Panc1 (cell line): Measurements from ENCODE around the gene GTF3A. TPM values are rescaled to one million over a fixed set of nuclear protein-coding genes. Genes with fewer than 3 reads are reported as not detected.

Experiments
- ATAC-seq: fragments of 200-7000 bp; cut with Tn5 transposase; 2 replicates; pipeline ENCODE4 v1.9.1; 2020; ENCODE audit warnings: mild to moderate bottlenecking, moderate library complexity
- BruUV-seq: library from RNA; stranded (reverse); fragments of 400-500 nt; replicated peaks from 2 replicates; lab custom pipeline; 2021; lab: Mats Ljungman, UMichigan
- CTCF ChIA-PET: fragments of 300-600 bp; sonication (Branson Sonifier 250); formaldehyde crosslinking; loops from one replicate; lab custom pipeline; 2022; ENCODE audit warnings: antibody characterized with exemption; lab: Charles Lee
- POLR2A ChIA-PET: fragments of 300-600 bp; sonication (Branson Sonifier 250); formaldehyde crosslinking; loops from one replicate; lab custom pipeline; 2022; ENCODE audit warnings: antibody characterized with exemption; lab: Charles Lee
- DNase-seq: peaks from one replicate; pipeline ENCODE4 v3.0.0-alpha.2; 2010; ENCODE audit warnings: low read depth, low spot score
- H3K27ac ChIP-seq: 2 replicates; pipeline ENCODE4 v1.5.1; 2011; ENCODE audit warnings: mild to moderate bottlenecking, low read length, inconsistent platforms
- H3K27me3 ChIP-seq: fragments of 200-500 bp; sonication (Bioruptor generic); 2 replicates; pipeline ENCODE4 v1.6.0; 2014; ENCODE audit warnings: low read length, inconsistent platforms; ENCODE audit not compliant: control insufficient read depth, insufficient read depth
- H3K36me3 ChIP-seq: fragments of 200-500 bp; sonication (Bioruptor generic); 2 replicates; pipeline ENCODE4 v1.5.1; 2014; ENCODE audit warnings: inconsistent platforms, mild to moderate bottlenecking, low read length, moderate library complexity; ENCODE audit not compliant: control insufficient read depth, insufficient read depth
- H3K4me1 ChIP-seq: 2 replicates; pipeline ENCODE4 v1.5.1; 2011; ENCODE audit warnings: inconsistent platforms, mild to moderate bottlenecking, low read length, moderate library complexity; ENCODE audit not compliant: control insufficient read depth, insufficient read depth
- H3K4me3 ChIP-seq, 2 experiments: 2 replicates each; pipeline ENCODE4 v1.5.1; 2011 to 2012; ENCODE audit warnings: low read depth in 2 of 2, low read length in 2 of 2, mild to moderate bottlenecking in 2 of 2, inconsistent platforms in 1 of 2, moderate library complexity in 1 of 2
- H3K9me3 ChIP-seq: fragments of 200-500 bp; sonication (Bioruptor generic); 2 replicates; pipeline ENCODE4 v1.5.1; 2014; ENCODE audit warnings: low read depth, mild to moderate bottlenecking, inconsistent platforms, low read length, moderate library complexity; ENCODE audit not compliant: control insufficient read depth, insufficient read depth
- POLR2AphosphoS5 ChIP-seq: IDR thresholded peaks from 2 replicates; pipeline ENCODE4 v1.6.1; 2012; ENCODE audit warnings: mild to moderate bottlenecking, low read depth, low read length, moderate library complexity
- SIN3A ChIP-seq: IDR thresholded peaks from 2 replicates; pipeline ENCODE4 v1.6.1; 2012; ENCODE audit warnings: low read depth, mild to moderate bottlenecking, low read length, moderate library complexity, borderline replicate concordance; ENCODE audit not compliant: insufficient read depth
- TCF7L2 ChIP-seq: IDR thresholded peaks from 2 replicates; pipeline ENCODE4 v1.6.1; 2011; ENCODE audit warnings: mild to moderate bottlenecking, low read depth, low read length, inconsistent platforms
- in situ Hi-C: cut with HindIII; loops from 2 replicates; pipeline ENCODE4 v1.10.0; 2016; ENCODE audit warnings: low sequenced_read_pairs, low pct_unique_long_range_greater_than_20kb
- intact Hi-C: fragments of 100-400 bp; cut with micrococcal nuclease; formaldehyde crosslinking; loops from one replicate; pipeline ENCODE4 v1.10.0; 2022; ENCODE audit not compliant: unreplicated experiment
- total RNA-seq: library from RNA; stranded (reverse); gene quantifications from one replicate; pipeline ENCODE4 v1.2.1, GENCODE V29; 2021; ENCODE audit not compliant: unreplicated experiment
- TF ChIP-seq, protein P1 (sequence below), 2 experiments: IDR thresholded peaks; 2 replicates each; pipeline ENCODE4 v1.6.1; 2011 to 2012; ENCODE audit warnings: low read depth in 2 of 2, control low read depth in 1 of 2, low read length in 1 of 2, mild to moderate bottlenecking in 1 of 2, moderate library complexity in 1 of 2; ENCODE audit not compliant: insufficient read depth in 1 of 2
- TF ChIP-seq, protein P2 (sequence below): fragments of 450-650 bp; IDR thresholded peaks from 2 replicates; pipeline ENCODE4 v1.5.1; 2017; ENCODE audit warnings: mild to moderate bottlenecking

Gene GTF3A
- total RNA-seq, 1 experiment from 2014 or later: 111 TPM

DNA sequence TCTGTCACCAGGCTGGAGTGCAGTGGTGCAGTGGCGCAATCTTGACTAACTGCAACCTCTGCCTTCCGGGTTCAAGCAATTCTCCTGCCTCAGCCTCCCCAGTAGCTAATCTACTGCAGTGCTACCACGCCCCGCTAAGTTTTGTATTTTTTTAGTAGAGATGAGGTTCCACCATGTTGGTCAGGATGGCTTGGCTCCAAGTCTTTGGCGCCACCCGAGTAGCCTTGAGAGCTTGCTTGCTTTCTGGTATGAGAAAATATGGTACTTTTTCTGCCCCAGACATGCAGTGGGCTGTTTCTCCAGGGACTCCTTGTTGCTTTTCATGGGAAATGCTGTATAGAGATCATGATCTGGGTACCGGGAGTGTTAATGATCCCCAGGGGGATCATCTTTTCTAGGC lies 34.5 kb upstream of the GTF3A start:
- no peak for DNase-seq
- ATAC-seq: no peak
- POLR2A ChIA-PET: interaction anchor here (0.6 kb wide), 1 partner anchor 591 kb away, joined by 12 read pairs; no protein-coding TSS in a partner anchor
- TF ChIP-seq, protein P1, sequence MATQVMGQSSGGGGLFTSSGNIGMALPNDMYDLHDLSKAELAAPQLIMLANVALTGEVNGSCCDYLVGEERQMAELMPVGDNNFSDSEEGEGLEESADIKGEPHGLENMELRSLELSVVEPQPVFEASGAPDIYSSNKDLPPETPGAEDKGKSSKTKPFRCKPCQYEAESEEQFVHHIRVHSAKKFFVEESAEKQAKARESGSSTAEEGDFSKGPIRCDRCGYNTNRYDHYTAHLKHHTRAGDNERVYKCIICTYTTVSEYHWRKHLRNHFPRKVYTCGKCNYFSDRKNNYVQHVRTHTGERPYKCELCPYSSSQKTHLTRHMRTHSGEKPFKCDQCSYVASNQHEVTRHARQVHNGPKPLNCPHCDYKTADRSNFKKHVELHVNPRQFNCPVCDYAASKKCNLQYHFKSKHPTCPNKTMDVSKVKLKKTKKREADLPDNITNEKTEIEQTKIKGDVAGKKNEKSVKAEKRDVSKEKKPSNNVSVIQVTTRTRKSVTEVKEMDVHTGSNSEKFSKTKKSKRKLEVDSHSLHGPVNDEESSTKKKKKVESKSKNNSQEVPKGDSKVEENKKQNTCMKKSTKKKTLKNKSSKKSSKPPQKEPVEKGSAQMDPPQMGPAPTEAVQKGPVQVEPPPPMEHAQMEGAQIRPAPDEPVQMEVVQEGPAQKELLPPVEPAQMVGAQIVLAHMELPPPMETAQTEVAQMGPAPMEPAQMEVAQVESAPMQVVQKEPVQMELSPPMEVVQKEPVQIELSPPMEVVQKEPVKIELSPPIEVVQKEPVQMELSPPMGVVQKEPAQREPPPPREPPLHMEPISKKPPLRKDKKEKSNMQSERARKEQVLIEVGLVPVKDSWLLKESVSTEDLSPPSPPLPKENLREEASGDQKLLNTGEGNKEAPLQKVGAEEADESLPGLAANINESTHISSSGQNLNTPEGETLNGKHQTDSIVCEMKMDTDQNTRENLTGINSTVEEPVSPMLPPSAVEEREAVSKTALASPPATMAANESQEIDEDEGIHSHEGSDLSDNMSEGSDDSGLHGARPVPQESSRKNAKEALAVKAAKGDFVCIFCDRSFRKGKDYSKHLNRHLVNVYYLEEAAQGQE (IDR thresholded peaks at IDR 0.05; ENCODE audit: insufficient read depth in 1 of 2, low read depth in 2 of 2, low read length in 1 of 2): no peak
- no peak for TF ChIP-seq TCF7L2
- TF ChIP-seq, protein P2, sequence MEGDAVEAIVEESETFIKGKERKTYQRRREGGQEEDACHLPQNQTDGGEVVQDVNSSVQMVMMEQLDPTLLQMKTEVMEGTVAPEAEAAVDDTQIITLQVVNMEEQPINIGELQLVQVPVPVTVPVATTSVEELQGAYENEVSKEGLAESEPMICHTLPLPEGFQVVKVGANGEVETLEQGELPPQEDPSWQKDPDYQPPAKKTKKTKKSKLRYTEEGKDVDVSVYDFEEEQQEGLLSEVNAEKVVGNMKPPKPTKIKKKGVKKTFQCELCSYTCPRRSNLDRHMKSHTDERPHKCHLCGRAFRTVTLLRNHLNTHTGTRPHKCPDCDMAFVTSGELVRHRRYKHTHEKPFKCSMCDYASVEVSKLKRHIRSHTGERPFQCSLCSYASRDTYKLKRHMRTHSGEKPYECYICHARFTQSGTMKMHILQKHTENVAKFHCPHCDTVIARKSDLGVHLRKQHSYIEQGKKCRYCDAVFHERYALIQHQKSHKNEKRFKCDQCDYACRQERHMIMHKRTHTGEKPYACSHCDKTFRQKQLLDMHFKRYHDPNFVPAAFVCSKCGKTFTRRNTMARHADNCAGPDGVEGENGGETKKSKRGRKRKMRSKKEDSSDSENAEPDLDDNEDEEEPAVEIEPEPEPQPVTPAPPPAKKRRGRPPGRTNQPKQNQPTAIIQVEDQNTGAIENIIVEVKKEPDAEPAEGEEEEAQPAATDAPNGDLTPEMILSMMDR: no peak
- no peak for TF ChIP-seq POLR2AphosphoS5
- TF ChIP-seq SIN3A: no peak
- Histone ChIP-seq H3K4me1 (no peaks in the 10 kb centered on the region), H3K27ac (no peak overlapping the region), H3K4me3 (no peak overlapping the region), H3K27me3 (no peaks in the 10 kb centered on the region), H3K9me3 (no peaks in the 10 kb centered on the region), H3K36me3 (no peaks in the 10 kb centered on the region)
- CTCF ChIA-PET: no interaction called here
- BruUV-seq: no TSS peak
- intact Hi-C loops (loop anchor here (10.0 kb wide), 1 partner anchor 125 kb away; no protein-coding TSS in a partner anchor), in situ Hi-C loops (no loop called here)

DNA sequence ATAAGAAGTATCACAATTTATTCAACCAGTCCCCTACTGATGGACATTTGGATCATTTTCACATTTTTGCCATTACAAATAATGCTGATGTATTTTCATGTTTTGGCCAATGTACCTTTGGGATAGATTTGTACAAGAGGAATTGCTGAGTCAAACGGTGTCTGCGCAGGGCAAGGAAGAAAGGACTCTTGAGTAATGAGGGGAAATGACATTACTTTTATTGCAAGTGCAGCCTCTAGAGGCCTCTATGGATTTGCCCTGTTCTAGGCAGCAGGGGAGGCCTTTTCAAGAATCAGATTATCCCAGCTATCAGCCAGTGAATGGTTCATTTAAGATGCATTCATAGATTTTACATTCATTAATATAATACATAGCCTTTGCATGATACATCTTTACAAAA lies 32.9 kb upstream of the GTF3A start:
- Histone ChIP-seq H3K4me1 (no peaks in the 10 kb centered on the region), H3K36me3 (no peaks in the 10 kb centered on the region), H3K9me3 (no peaks in the 10 kb centered on the region), H3K27me3 (no peaks in the 10 kb centered on the region), H3K4me3 (no peak overlapping the region), H3K27ac (no peak overlapping the region)
- intact Hi-C loops: no loop called here
- POLR2A ChIA-PET: no interaction called here
- no peak for TF ChIP-seq POLR2AphosphoS5
- TF ChIP-seq TCF7L2: no peak
- TF ChIP-seq, protein P2: no peak
- TF ChIP-seq, protein P1 (IDR thresholded peaks at IDR 0.05; ENCODE audit: insufficient read depth in 1 of 2, low read depth in 2 of 2, low read length in 1 of 2): no peak
- no peak for TF ChIP-seq SIN3A
- ATAC-seq (no peak), DNase-seq (no peak)
- in situ Hi-C loops: no loop called here
- CTCF ChIA-PET: no interaction called here
- BruUV-seq: no TSS peak
